Neural cell (in vitro differentiated cells): Measurements from ENCODE around the gene ANKRD13A. TPM values are rescaled to one million over a fixed set of nuclear protein-coding genes. Genes with fewer than 3 reads are reported as not detected.

Source experiments
- H2AFZ ChIP-seq: fragments of 200-600, 300-800 bp; sonication (generic), shearing (Covaris generic); 2 replicates; pipeline ENCODE4 v1.6.0; 2014; ENCODE audit warnings: low read depth, mild to moderate bottlenecking, antibody characterized with exemption, low read length, moderate library complexity
- H3F3A ChIP-seq: fragments of 200-600 bp; shearing (Covaris generic); 2 replicates; pipeline ENCODE4 v1.6.1; 2016; ENCODE audit warnings: mild to moderate bottlenecking, moderate library complexity, mixed read lengths, antibody characterized with exemption, low read length; ENCODE audit not compliant: insufficient read depth, poor library complexity, severe bottlenecking
- H3K27ac ChIP-seq: fragments of 200-600, 300-800 bp; sonication (generic), shearing (Covaris generic); 2 replicates; pipeline ENCODE4 v1.5.1; 2014; ENCODE audit warnings: mild to moderate bottlenecking, low read length, moderate library complexity
- H3K27me3 ChIP-seq: fragments of 300-800, 200-600 bp; sonication (generic), shearing (Covaris generic); 2 replicates; pipeline ENCODE4 v1.6.0; 2014; ENCODE audit warnings: mild to moderate bottlenecking, low read depth, low read length, moderate library complexity; ENCODE audit not compliant: insufficient read depth
- H3K36me3 ChIP-seq: fragments of 300-800, 200-600 bp; sonication (generic), shearing (Covaris generic); 2 replicates; pipeline ENCODE4 v1.5.1; 2014; ENCODE audit warnings: mild to moderate bottlenecking, antibody characterized with exemption, low read length, moderate library complexity; ENCODE audit not compliant: insufficient read depth
- H3K4me2 ChIP-seq: fragments of 300-800, 200-600 bp; sonication (generic), shearing (Covaris generic); 2 replicates; pipeline ENCODE4 v1.6.0; 2014; ENCODE audit warnings: mild to moderate bottlenecking, low read length
- H3K4me3 ChIP-seq: fragments of 300-800, 200-600 bp; sonication (generic), shearing (Covaris generic); 2 replicates; pipeline ENCODE4 v1.5.1; 2014; ENCODE audit warnings: mild to moderate bottlenecking, low read length, moderate library complexity
- H3K79me2 ChIP-seq: fragments of 200-600 bp; shearing (Covaris generic); replicated peaks from 2 replicates; pipeline ENCODE4 v1.6.0; 2014; ENCODE audit warnings: mild to moderate bottlenecking, low read length, moderate library complexity; ENCODE audit not compliant: insufficient read depth
- H3K9ac ChIP-seq: fragments of 300-800, 200-600 bp; sonication (generic), shearing (Covaris generic); 2 replicates; pipeline ENCODE4 v1.6.1; 2016; ENCODE audit warnings: mild to moderate bottlenecking, low read length, mixed read lengths
- H3K9me2 ChIP-seq: fragments of 200-600 bp; shearing (Covaris generic); 2 replicates; pipeline ENCODE4 v1.6.1; 2016; ENCODE audit warnings: mild to moderate bottlenecking, low read length, mixed read lengths; ENCODE audit not compliant: insufficient read depth
- H3K9me3 ChIP-seq: fragments of 200-600, 300-800 bp; sonication (generic), shearing (Covaris generic); 2 replicates; pipeline ENCODE4 v1.6.1; 2016; ENCODE audit warnings: mild to moderate bottlenecking, mixed run types, low read length, moderate library complexity, mixed read lengths
- H4K20me1 ChIP-seq: fragments of 200-600 bp; shearing (Covaris generic); 2 replicates; pipeline ENCODE4 v1.6.1; 2016; ENCODE audit warnings: mild to moderate bottlenecking, mixed run types; ENCODE audit not compliant: insufficient read depth
- EP300 ChIP-seq: fragments of 450-650 bp; conservative IDR thresholded peaks from 2 replicates; pipeline ENCODE4 v1.6.1; 2014; ENCODE audit warnings: antibody characterized with exemption, mild to moderate bottlenecking, moderate library complexity; ENCODE audit not compliant: poor library complexity, severe bottlenecking
- EZH2 ChIP-seq: fragments of 200-600, 300-800 bp; shearing (Covaris generic), sonication (generic); IDR thresholded peaks from 2 replicates; pipeline ENCODE4 v1.6.1; 2014; ENCODE audit warnings: antibody characterized with exemption, low read length, borderline replicate concordance, mild to moderate bottlenecking; ENCODE audit not compliant: insufficient read depth, poor library complexity, severe bottlenecking
- MXI1 ChIP-seq: fragments of 450-650 bp; conservative IDR thresholded peaks from 2 replicates; pipeline ENCODE4 v1.6.1; 2014; ENCODE audit warnings: antibody characterized with exemption, mild to moderate bottlenecking; ENCODE audit not compliant: poor library complexity, severe bottlenecking
- POLR2AphosphoS5 ChIP-seq: IDR thresholded peaks from 2 replicates; pipeline ENCODE4 v1.6.1; 2012
- RAD21 ChIP-seq: fragments of 450-650 bp; conservative IDR thresholded peaks from 2 replicates; pipeline ENCODE4 v1.6.1; 2014; ENCODE audit warnings: antibody characterized with exemption, mild to moderate bottlenecking, moderate library complexity
- SMC3 ChIP-seq: fragments of 450-650 bp; conservative IDR thresholded peaks from 2 replicates; pipeline ENCODE4 v1.6.1; 2014; ENCODE audit warnings: antibody characterized with exemption, mild to moderate bottlenecking, moderate library complexity; ENCODE audit not compliant: poor library complexity
- TAF1 ChIP-seq: IDR thresholded peaks from 2 replicates; pipeline ENCODE4 v1.6.1; 2012; ENCODE audit warnings: low read depth
- polyA plus RNA-seq: library from polyadenylated mRNA; depleted of rRNA; stranded (reverse); fragments of >200 nt; gene quantifications from 2 replicates; pipeline ENCODE4 v1.2.3, GENCODE V29; 2014
- TF ChIP-seq, protein P1 (sequence below): IDR thresholded peaks from 2 replicates; pipeline ENCODE4 v1.6.1; 2012; ENCODE audit warnings: borderline replicate concordance
- TF ChIP-seq, protein P2 (sequence below): fragments of 450-650 bp; IDR thresholded peaks from 2 replicates; pipeline ENCODE4 v1.5.1; 2014; ENCODE audit warnings: antibody characterized with exemption, mild to moderate bottlenecking, moderate library complexity; ENCODE audit not compliant: poor library complexity, severe bottlenecking

The ANKRD13A gene
- polyA plus RNA-seq, 1 donor from 2014 or later = 89.2 TPM

GRCh38 chr12:110004598-110004997 is 5.4 kb downstream of the ANKRD13A start:
- H3K79me2 ChIP-seq = peaks cover 9% of the 10 kb centered on the region
- no peaks in the 10 kb centered on the region for H3K36me3 ChIP-seq
- no peaks in the 10 kb centered on the region for H3K9me3 ChIP-seq
- H3K27me3 ChIP-seq = no peaks in the 10 kb centered on the region
- H3K27ac ChIP-seq = no peak overlapping the region
- H2AFZ ChIP-seq = no peak overlapping the region
- no peak for TF ChIP-seq MXI1
- no peak for TF ChIP-seq RAD21
- TF ChIP-seq POLR2AphosphoS5 = no peak
- TF ChIP-seq, protein P1, sequence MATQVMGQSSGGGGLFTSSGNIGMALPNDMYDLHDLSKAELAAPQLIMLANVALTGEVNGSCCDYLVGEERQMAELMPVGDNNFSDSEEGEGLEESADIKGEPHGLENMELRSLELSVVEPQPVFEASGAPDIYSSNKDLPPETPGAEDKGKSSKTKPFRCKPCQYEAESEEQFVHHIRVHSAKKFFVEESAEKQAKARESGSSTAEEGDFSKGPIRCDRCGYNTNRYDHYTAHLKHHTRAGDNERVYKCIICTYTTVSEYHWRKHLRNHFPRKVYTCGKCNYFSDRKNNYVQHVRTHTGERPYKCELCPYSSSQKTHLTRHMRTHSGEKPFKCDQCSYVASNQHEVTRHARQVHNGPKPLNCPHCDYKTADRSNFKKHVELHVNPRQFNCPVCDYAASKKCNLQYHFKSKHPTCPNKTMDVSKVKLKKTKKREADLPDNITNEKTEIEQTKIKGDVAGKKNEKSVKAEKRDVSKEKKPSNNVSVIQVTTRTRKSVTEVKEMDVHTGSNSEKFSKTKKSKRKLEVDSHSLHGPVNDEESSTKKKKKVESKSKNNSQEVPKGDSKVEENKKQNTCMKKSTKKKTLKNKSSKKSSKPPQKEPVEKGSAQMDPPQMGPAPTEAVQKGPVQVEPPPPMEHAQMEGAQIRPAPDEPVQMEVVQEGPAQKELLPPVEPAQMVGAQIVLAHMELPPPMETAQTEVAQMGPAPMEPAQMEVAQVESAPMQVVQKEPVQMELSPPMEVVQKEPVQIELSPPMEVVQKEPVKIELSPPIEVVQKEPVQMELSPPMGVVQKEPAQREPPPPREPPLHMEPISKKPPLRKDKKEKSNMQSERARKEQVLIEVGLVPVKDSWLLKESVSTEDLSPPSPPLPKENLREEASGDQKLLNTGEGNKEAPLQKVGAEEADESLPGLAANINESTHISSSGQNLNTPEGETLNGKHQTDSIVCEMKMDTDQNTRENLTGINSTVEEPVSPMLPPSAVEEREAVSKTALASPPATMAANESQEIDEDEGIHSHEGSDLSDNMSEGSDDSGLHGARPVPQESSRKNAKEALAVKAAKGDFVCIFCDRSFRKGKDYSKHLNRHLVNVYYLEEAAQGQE = no peak
- TF ChIP-seq SMC3 = no peak
- TF ChIP-seq EZH2 = no peak
- no peak for TF ChIP-seq EP300
- H3K4me3 ChIP-seq = no peak overlapping the region
- no peaks in the 10 kb centered on the region for H4K20me1 ChIP-seq
- H3K9me2 ChIP-seq = no peaks in the 10 kb centered on the region
- no peak overlapping the region for H3K4me2 ChIP-seq
- no peak overlapping the region for H3K9ac ChIP-seq
- no peaks in the 10 kb centered on the region for H3F3A ChIP-seq

GRCh38 chr12:110005319-110005973 is 6.2 kb downstream of the ANKRD13A start:
- H3K9ac ChIP-seq = no peak overlapping the region
- H3K4me3 ChIP-seq = no peak overlapping the region
- no peaks in the 10 kb centered on the region for H3K27me3 ChIP-seq
- H3K36me3 ChIP-seq = no peaks in the 10 kb centered on the region
- no peaks in the 10 kb centered on the region for H3F3A ChIP-seq
- TF ChIP-seq MXI1 = no peak
- TF ChIP-seq POLR2AphosphoS5 = no peak
- no peak for TF ChIP-seq SMC3
- TF ChIP-seq, protein P1 = no peak
- TF ChIP-seq EZH2 = no peak
- no peak for TF ChIP-seq TAF1
- TF ChIP-seq, protein P2, sequence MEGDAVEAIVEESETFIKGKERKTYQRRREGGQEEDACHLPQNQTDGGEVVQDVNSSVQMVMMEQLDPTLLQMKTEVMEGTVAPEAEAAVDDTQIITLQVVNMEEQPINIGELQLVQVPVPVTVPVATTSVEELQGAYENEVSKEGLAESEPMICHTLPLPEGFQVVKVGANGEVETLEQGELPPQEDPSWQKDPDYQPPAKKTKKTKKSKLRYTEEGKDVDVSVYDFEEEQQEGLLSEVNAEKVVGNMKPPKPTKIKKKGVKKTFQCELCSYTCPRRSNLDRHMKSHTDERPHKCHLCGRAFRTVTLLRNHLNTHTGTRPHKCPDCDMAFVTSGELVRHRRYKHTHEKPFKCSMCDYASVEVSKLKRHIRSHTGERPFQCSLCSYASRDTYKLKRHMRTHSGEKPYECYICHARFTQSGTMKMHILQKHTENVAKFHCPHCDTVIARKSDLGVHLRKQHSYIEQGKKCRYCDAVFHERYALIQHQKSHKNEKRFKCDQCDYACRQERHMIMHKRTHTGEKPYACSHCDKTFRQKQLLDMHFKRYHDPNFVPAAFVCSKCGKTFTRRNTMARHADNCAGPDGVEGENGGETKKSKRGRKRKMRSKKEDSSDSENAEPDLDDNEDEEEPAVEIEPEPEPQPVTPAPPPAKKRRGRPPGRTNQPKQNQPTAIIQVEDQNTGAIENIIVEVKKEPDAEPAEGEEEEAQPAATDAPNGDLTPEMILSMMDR = no peak
- no peak for TF ChIP-seq EP300
- TF ChIP-seq RAD21 = no peak
- no peaks in the 10 kb centered on the region for H4K20me1 ChIP-seq
- no peaks in the 10 kb centered on the region for H3K9me3 ChIP-seq
- no peak overlapping the region for H3K4me2 ChIP-seq
- no peak overlapping the region for H3K27ac ChIP-seq
- H3K9me2 ChIP-seq = no peaks in the 10 kb centered on the region
- peaks cover 1% of the 10 kb centered on the region for H3K79me2 ChIP-seq
- H2AFZ ChIP-seq = no peak overlapping the region
